Endodermal cell (in vitro differentiated cells): ENCODE data around the gene CNIH1. TPM values are rescaled to one million over a fixed set of nuclear protein-coding genes. Genes with fewer than 3 reads are reported as not detected.
"Not testable (repeated sequence)": the region's sequence is repeated elsewhere in the genome, so short reads cannot be mapped to it uniquely, and the experiment has no call there.

Source experiments
- DNase-seq: peaks from one replicate; pipeline ENCODE4 v3.0.0-alpha.2; 2017
- H3K27ac ChIP-seq: 2 replicates; pipeline ENCODE4 v1.5.1; 2013; ENCODE audit warnings: mild to moderate bottlenecking, low read depth, low read length, moderate library complexity
- H3K27me3 ChIP-seq: 2 replicates; pipeline ENCODE4 v1.6.1; 2013; ENCODE audit warnings: mild to moderate bottlenecking, low read length, moderate library complexity; ENCODE audit not compliant: insufficient read depth, control insufficient read depth, poor library complexity, severe bottlenecking
- H3K36me3 ChIP-seq: 2 replicates; pipeline ENCODE4 v1.7.0; 2013; ENCODE audit warnings: mild to moderate bottlenecking, low read length, moderate library complexity; ENCODE audit not compliant: control insufficient read depth, insufficient read depth
- H3K4me1 ChIP-seq: one replicate; pipeline ENCODE4 v1.7.0; 2013; ENCODE audit warnings: low read length; ENCODE audit not compliant: control insufficient read depth, insufficient read depth
- H3K4me3 ChIP-seq: 2 replicates; pipeline ENCODE4 v1.5.1; 2013; ENCODE audit warnings: mild to moderate bottlenecking, low read length, moderate library complexity
- H3K9ac ChIP-seq: 2 replicates; pipeline ENCODE4 v1.6.1; 2013; ENCODE audit warnings: mild to moderate bottlenecking, low read length, moderate library complexity; ENCODE audit not compliant: poor library complexity, severe bottlenecking; ENCODE audit errors: extremely low read depth
- H3K9me3 ChIP-seq: 2 replicates; pipeline ENCODE4 v1.6.1; 2013; ENCODE audit warnings: mild to moderate bottlenecking, low read length, moderate library complexity; ENCODE audit not compliant: control insufficient read depth
- H3K27ac Mint-ChIP-seq: 2 replicates; pipeline ENCODE4 v1.8.0; 2020; ENCODE audit warnings: mixed read lengths
- H3K27me3 Mint-ChIP-seq: 2 replicates; pipeline ENCODE4 v1.8.0; 2021; ENCODE audit warnings: mild to moderate bottlenecking, mixed read lengths; ENCODE audit not compliant: insufficient read depth
- H3K36me3 Mint-ChIP-seq: 2 replicates; pipeline ENCODE4 v1.8.0; 2020; ENCODE audit warnings: low read depth, mixed read lengths
- H3K4me1 Mint-ChIP-seq: 2 replicates; pipeline ENCODE4 v1.8.0; 2020; ENCODE audit warnings: mixed read lengths
- H3K4me3 Mint-ChIP-seq: 2 replicates; pipeline ENCODE4 v1.8.0; 2020; ENCODE audit warnings: mild to moderate bottlenecking, moderate library complexity, mixed read lengths
- H3K9me3 Mint-ChIP-seq: 2 replicates; pipeline ENCODE4 v1.8.0; 2020; ENCODE audit warnings: mild to moderate bottlenecking, mixed read lengths
- CTCF ChIP-seq: fragments of 200-600 bp; sonication (generic); conservative IDR thresholded peaks from 2 replicates; pipeline ENCODE4 v1.5.0; 2021; ENCODE audit warnings: antibody characterized with exemption, mild to moderate bottlenecking
- WGBS, 2 experiments: methylation state at CpG; one replicate each; pipeline versions ENCODE4 v1.1.5 to v1.1.7; 2013; ENCODE audit warnings: missing lambda C conversion rate in 2 of 2, mixed read lengths in 1 of 2; ENCODE audit not compliant: insufficient coverage in 1 of 2, insufficient read length in 1 of 2; 5-methylcytosine and 5-hydroxymethylcytosine counted together
- total RNA-seq, 2 donors: library from RNA; stranded (reverse); fragmentation: NEBNext Ultra II Directional in 1 of 2; extraction: Animal tissue kit (Norgen Biotek cat#: 25700) in 1 of 2; gene quantifications; 2 replicates in 1 of 2; 3 replicates in 1 of 2; pipeline ENCODE4 v1.2.1, GENCODE V29; 2021

The CNIH1 gene
- total RNA-seq, 2 donors from 2014 or later = 77.9 to 82.7 TPM

GRCh38 chr14:54465654-54466053 is 24.5 kb upstream of the CNIH1 start:
- H3K27me3 Mint-ChIP-seq = peaks cover 2% of the 10 kb centered on the region
- DNase-seq = no peak
- H3K4me1 Mint-ChIP-seq = peaks cover 14% of the 10 kb centered on the region
- no peak overlapping the region for H3K4me3 Mint-ChIP-seq
- H3K27me3 ChIP-seq = no peaks in the 10 kb centered on the region
- H3K9me3 Mint-ChIP-seq = peaks cover 16% of the 10 kb centered on the region
- H3K27ac ChIP-seq = peak overlapping the region; percentile 42
- H3K9me3 ChIP-seq = peaks cover 19% of the 10 kb centered on the region
- no peak for TF ChIP-seq CTCF
- 93 to 96% methylated on average over 4 of the region's 4 CpGs for WGBS, 2 experiments
- no peak overlapping the region for H3K9ac ChIP-seq
- peaks cover 16% of the 10 kb centered on the region for H3K36me3 Mint-ChIP-seq
- no peaks in the 10 kb centered on the region for H3K4me1 ChIP-seq
- H3K36me3 ChIP-seq = no peaks in the 10 kb centered on the region
- H3K27ac Mint-ChIP-seq = no peak overlapping the region
- H3K4me3 ChIP-seq = no peak overlapping the region

- Histone ChIP-seq H3K9me3 (peaks cover 18% of the 10 kb centered on the region), H3K36me3 (no peaks in the 10 kb centered on the region), H3K27me3 (no peaks in the 10 kb centered on the region), H3K9ac (no peak overlapping the region), H3K4me1 (no peaks in the 10 kb centered on the region), H3K27ac (no peak overlapping the region), H3K4me3 (no peak overlapping the region)
- H3K27ac Mint-ChIP-seq = no peak overlapping the region
- 87 to 95% methylated on average over 4 to 5 of the region's 5 CpGs for WGBS, 2 experiments
- no peaks in the 10 kb centered on the region for H3K27me3 Mint-ChIP-seq
- no peak overlapping the region for H3K4me3 Mint-ChIP-seq
- H3K36me3 Mint-ChIP-seq = no peaks in the 10 kb centered on the region
- H3K4me1 Mint-ChIP-seq = no peaks in the 10 kb centered on the region
- no peak for TF ChIP-seq CTCF
- peaks cover 30% of the 10 kb centered on the region for H3K9me3 Mint-ChIP-seq
- DNase-seq = no peak
These were observed 20.9 kb upstream of the CNIH1 start for GRCh38 chr14:54462048-54462447.

DNA sequence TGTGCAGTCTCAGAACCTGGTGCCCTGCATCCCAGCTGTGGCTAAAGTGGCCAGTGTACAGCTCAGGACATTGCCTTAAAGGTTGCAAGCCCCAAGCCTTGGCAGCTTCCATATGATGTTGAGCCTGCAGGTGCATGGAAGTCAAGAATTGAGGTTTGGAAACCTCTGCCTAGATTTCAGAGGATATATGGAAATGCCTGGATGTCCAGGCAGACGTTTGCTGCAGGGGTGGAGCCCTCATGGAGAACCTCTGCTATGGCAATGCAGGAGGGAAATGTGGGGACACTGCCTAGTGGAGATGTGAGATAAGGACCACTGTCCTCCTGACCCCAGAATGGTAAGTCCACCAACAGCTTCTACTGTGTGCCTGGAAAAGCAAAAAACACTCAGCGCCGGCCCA is 17.9 kb upstream of the CNIH1 start:
- Histone ChIP-seq H3K27me3 (no peaks in the 10 kb centered on the region), H3K9me3 (peaks cover 12% of the 10 kb centered on the region), H3K4me3 (no peak overlapping the region), H3K27ac (no peak overlapping the region), H3K36me3 (no peaks in the 10 kb centered on the region), H3K9ac (no peak overlapping the region), H3K4me1 (no peaks in the 10 kb centered on the region)
- Mint-ChIP-seq H3K36me3 (no peaks in the 10 kb centered on the region), H3K27ac (no peak overlapping the region), H3K27me3 (no peaks in the 10 kb centered on the region), H3K4me3 (no peak overlapping the region), H3K9me3 (peaks cover 25% of the 10 kb centered on the region), H3K4me1 (no peaks in the 10 kb centered on the region)
- DNase-seq = no peak
- no peak for TF ChIP-seq CTCF
- WGBS, 2 experiments = 89 to 92% methylated on average over 3 of the region's 3 CpGs

- not testable (repeated sequence) for H3K27ac ChIP-seq, H3K4me3 Mint-ChIP-seq, H3K27ac Mint-ChIP-seq, H3K27me3 Mint-ChIP-seq, H3K4me3 ChIP-seq, H3K36me3 ChIP-seq, DNase-seq, H3K27me3 ChIP-seq, H3K9ac ChIP-seq, H3K36me3 Mint-ChIP-seq, H3K4me1 Mint-ChIP-seq, H3K4me1 ChIP-seq
- H3K9me3 ChIP-seq = peaks cover 12% of the 10 kb centered on the region
- H3K9me3 Mint-ChIP-seq = peaks cover 25% of the 10 kb centered on the region
These were observed 17.4 kb upstream of the CNIH1 start for GRCh38 chr14:54458536-54458935.
